Adrenal gland (tissue), 12 donors: Measurements from ENCODE around the gene MAPK12. TPM values are rescaled to one million over a fixed set of nuclear protein-coding genes. Genes with fewer than 3 reads are reported as not detected.

Experiments
- DNase-seq, 7 donors: peaks; one replicate each; pipeline ENCODE4 v3.0.0-alpha.2; 2019 to 2020
- H3K27ac ChIP-seq, 5 donors: fragments of 200-600 bp; sonication (generic) in 4 of 5; 1 replicate in 3 of 5; 2 replicates in 2 of 5; pipeline versions ENCODE4 v1.5.1 to v1.8.0; 2016 to 2020; ENCODE audit warnings: mild to moderate bottlenecking in 1 of 5
- H3K27me3 ChIP-seq: fragments of 200-600 bp; 2 replicates; pipeline ENCODE4 v1.8.0; 2021
- H3K36me3 ChIP-seq, 2 donors: fragments of 200-600 bp; replicated peaks in 1 of 2; 1 replicate in 1 of 2; 2 replicates in 1 of 2; pipeline versions ENCODE4 v1.5.1 to v1.8.0; 2018 to 2022
- H3K4me1 ChIP-seq, 2 donors: fragments of 200-600 bp; replicated peaks in 1 of 2; 1 replicate in 1 of 2; 2 replicates in 1 of 2; pipeline versions ENCODE4 v1.5.1 to v1.8.0; 2018 to 2021
- H3K4me3 ChIP-seq, 4 donors: fragments of 200-600 bp; sonication (generic) in 3 of 4; one replicate each; pipeline ENCODE4 v1.5.1; 2016 to 2018
- H3K9me3 ChIP-seq, 3 donors: fragments of 200-600 bp; sonication (generic) in 1 of 3; replicated peaks in 1 of 3; 1 replicate in 2 of 3; 2 replicates in 1 of 3; pipeline versions ENCODE4 v1.5.1 to v1.8.0; 2016 to 2021
- POLR2A ChIP-seq, 2 donors: fragments of 450-650 bp; IDR thresholded peaks; one replicate each; pipeline ENCODE4 v1.6.1; 2017; ENCODE audit warnings: antibody characterized with exemption in 2 of 2, mild to moderate bottlenecking in 2 of 2, moderate library complexity in 1 of 2
- WGBS, 4 donors: extraction: QIAGEN DNeasy Blood & Tissue Kit in 2 of 4; methylation state at CpG; one replicate each; pipeline versions ENCODE4 v1.1.5 to v1.1.7; 2013 to 2017; 5-methylcytosine and 5-hydroxymethylcytosine counted together
- intact Hi-C, 2 donors: fragments of 100-400 bp; cut with DNase I; formaldehyde crosslinking; loops; one replicate each; pipeline versions ENCODE4 v1.14.1 to v1.15.0; 2022 to 2023
- polyA plus RNA-seq, 3 donors: library from polyadenylated mRNA; stranded (reverse); fragments of 200-250 nt in 2 of 3; fragments of 350-450 nt in 1 of 3; fragmentation: Illumina TruSeq in 1 of 3; extraction: RNeasy Lipid Tissue Mini Kit (QIAGEN cat#74804) in 1 of 3; gene quantifications; one replicate each; pipeline ENCODE4 v1.2.3, GENCODE V29; 2013 to 2014
- total RNA-seq, 9 donors: library from RNA; depleted of rRNA in 4 of 9; stranded (reverse); fragments of >200 nt in 4 of 9; fragments of 120-200 nt in 1 of 9; fragmentation: NEBNext Ultra II Directional in 1 of 9; extraction: Animal tissue kit (Norgen Biotek cat#: 25700) in 1 of 9; gene quantifications; one replicate each; pipeline versions ENCODE4 v1.1.0 to v1.2.4, GENCODE V29; 2013 to 2023
- TF ChIP-seq, protein P1 (sequence below), 6 experiments: fragments of 450-650 bp in 4 of 6; fragments of 200-600 bp in 2 of 6; sonication (generic) in 1 of 6; IDR thresholded peaks; 1 replicate in 5 of 6; 2 replicates in 1 of 6; pipeline versions ENCODE4 v1.5.1 to v1.8.0; 2016 to 2021; ENCODE audit warnings: antibody characterized with exemption in 6 of 6, mild to moderate bottlenecking in 2 of 6, moderate library complexity in 1 of 6
- donor health status: healthy with polysubstance abuse.
- donor health status: Bipolar disorder and iron deficiency.
- donor health status: DM: yes; HTN: yes; CAD: no.
- donor health status: DM: no; HTN: no; CAD: no.
- donor health status: DM: no; HTN: no; CAD: no.
- donor health status: DM: yes; HTN: yes; CAD: no.

The MAPK12 gene
- total and polyA plus RNA-seq, 12 donors: 1.7 to 17.1 (median 5.4) TPM

DNA sequence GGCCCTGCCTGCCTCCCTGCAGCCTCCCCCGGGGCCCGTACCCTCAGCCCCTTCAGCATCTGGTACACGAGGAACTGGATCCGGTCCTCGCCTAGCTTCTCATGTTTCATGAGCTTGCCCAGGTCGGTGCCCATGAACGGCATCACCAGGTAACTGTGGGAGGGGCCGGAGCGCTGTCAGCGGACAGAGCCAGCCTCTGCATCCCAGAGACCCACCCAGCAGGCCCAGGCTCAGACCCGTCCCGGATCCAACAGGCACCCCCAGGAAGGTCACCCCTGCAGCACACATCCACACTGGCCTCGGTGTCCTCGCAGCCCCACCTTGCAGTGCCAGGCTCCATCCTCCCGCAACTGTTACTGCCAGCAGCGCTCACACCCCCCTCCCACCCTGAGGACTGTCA, 4.4 kb downstream of the MAPK12 start:
- intact Hi-C loops: loop anchor here in 1 of 2 donors (10.0 kb wide), 1 partner anchor 358 kb away; no protein-coding TSS in a partner anchor
- Histone ChIP-seq H3K9me3 (no peaks in the 10 kb centered on the region), H3K27me3 (no peaks in the 10 kb centered on the region), H3K4me1 (no peaks in the 10 kb centered on the region), H3K36me3 (no peaks in the 10 kb centered on the region), H3K27ac (no peak overlapping the region), H3K4me3 (no peak overlapping the region)
- 72 to 82% (median 79%) methylated on average over 2 to 16 of the region's 16 CpGs for WGBS, 4 donors
- no peak for DNase-seq
- TF ChIP-seq, protein P1, sequence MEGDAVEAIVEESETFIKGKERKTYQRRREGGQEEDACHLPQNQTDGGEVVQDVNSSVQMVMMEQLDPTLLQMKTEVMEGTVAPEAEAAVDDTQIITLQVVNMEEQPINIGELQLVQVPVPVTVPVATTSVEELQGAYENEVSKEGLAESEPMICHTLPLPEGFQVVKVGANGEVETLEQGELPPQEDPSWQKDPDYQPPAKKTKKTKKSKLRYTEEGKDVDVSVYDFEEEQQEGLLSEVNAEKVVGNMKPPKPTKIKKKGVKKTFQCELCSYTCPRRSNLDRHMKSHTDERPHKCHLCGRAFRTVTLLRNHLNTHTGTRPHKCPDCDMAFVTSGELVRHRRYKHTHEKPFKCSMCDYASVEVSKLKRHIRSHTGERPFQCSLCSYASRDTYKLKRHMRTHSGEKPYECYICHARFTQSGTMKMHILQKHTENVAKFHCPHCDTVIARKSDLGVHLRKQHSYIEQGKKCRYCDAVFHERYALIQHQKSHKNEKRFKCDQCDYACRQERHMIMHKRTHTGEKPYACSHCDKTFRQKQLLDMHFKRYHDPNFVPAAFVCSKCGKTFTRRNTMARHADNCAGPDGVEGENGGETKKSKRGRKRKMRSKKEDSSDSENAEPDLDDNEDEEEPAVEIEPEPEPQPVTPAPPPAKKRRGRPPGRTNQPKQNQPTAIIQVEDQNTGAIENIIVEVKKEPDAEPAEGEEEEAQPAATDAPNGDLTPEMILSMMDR (IDR thresholded peaks at IDR 0.05): no peak
- TF ChIP-seq POLR2A (IDR thresholded peaks at IDR 0.05): no peak

- DNase-seq: no peak
- Histone ChIP-seq H3K27ac (no peak overlapping the region), H3K27me3 (no peaks in the 10 kb centered on the region), H3K4me3 (no peak overlapping the region), H3K36me3 (no peaks in the 10 kb centered on the region), H3K9me3 (no peaks in the 10 kb centered on the region), H3K4me1 (peaks cover 5 to 6% of the 10 kb centered on the region in 2 donors)
- 65 to 87% (median 79%) methylated on average over 6 to 12 of the region's 12 CpGs for WGBS, 4 donors
- no peak for TF ChIP-seq POLR2A (IDR thresholded peaks at IDR 0.05)
- TF ChIP-seq, protein P1 (IDR thresholded peaks at IDR 0.05): no peak
- intact Hi-C loops: loop anchor here in 1 of 2 donors (10.0 kb wide), 1 partner anchor 358 kb away; no protein-coding TSS in a partner anchor
These were observed 5.1 kb downstream of the MAPK12 start for GRCh38 chr22:50256258-50256862.

- 86 to 92% (median 90%) methylated on average over 5 to 17 of the region's 17 CpGs for WGBS, 4 donors
These were observed 5.9 kb downstream of the MAPK12 start for GRCh38 chr22:50255607-50256006.

DNA sequence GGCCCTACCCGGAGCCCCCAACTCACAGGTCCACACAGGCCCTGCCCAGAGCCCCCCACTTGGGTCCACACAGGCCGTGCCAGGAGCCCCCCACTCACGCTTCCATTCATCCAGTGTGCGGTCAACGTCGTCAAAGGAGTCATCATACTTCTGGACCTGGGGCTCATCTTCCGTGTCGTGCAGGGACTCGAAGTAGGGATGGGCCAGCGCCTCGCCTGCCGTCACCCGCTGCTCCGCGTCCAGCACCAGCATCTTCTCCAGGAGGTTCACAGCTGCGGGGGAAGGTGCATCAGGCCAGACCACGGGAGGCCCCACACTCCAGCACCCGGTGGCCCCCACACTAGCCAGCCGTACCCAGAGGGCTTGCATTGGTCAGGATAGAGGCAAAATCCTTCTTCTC, 6.4 kb downstream of the MAPK12 start:
- Histone ChIP-seq H3K27me3 (no peaks in the 10 kb centered on the region), H3K27ac (no peak overlapping the region), H3K36me3 (no peaks in the 10 kb centered on the region), H3K9me3 (no peaks in the 10 kb centered on the region), H3K4me1 (peaks cover 15 to 16% of the 10 kb centered on the region in 2 donors), H3K4me3 (no peak overlapping the region)
- intact Hi-C loops: loop anchor here in 1 of 2 donors (10.0 kb wide), 1 partner anchor 360 kb away; no protein-coding TSS in a partner anchor
- TF ChIP-seq, protein P1 (IDR thresholded peaks at IDR 0.05): no peak
- no peak for TF ChIP-seq POLR2A (IDR thresholded peaks at IDR 0.05)
- no peak for DNase-seq
- 78 to 90% (median 82%) methylated on average over 15 to 19 of the region's 19 CpGs for WGBS, 4 donors

More at GRCh38 chr22:50255607-50256006, 5.9 kb downstream of the MAPK12 start:
- H3K27me3 ChIP-seq: no peaks in the 10 kb centered on the region
- no peak overlapping the region for H3K27ac ChIP-seq
- TF ChIP-seq, protein P1 (IDR thresholded peaks at IDR 0.05): no peak
- no peak for TF ChIP-seq POLR2A (IDR thresholded peaks at IDR 0.05)
- peaks cover 10 to 11% of the 10 kb centered on the region in 2 donors for H3K4me1 ChIP-seq
- H3K36me3 ChIP-seq: no peaks in the 10 kb centered on the region
- no peaks in the 10 kb centered on the region for H3K9me3 ChIP-seq
- no peak for DNase-seq
- H3K4me3 ChIP-seq: no peak overlapping the region
- intact Hi-C loops: loop anchor here in 1 of 2 donors (10.0 kb wide), 1 partner anchor 359 kb away; no protein-coding TSS in a partner anchor
